Testis (tissue), 2 donors: ENCODE results near the gene ENTREP3.

Experiments used
- POLR2A ChIP-seq: fragments of 450-650 bp; IDR thresholded peaks from one replicate; pipeline ENCODE4 v1.6.1; 2017; ENCODE audit warnings: antibody characterized with exemption, mild to moderate bottlenecking, moderate library complexity
- TF ChIP-seq, protein P1 (sequence below), 3 experiments: fragments of 450-650 bp in 2 of 3; fragments of 200-600 bp in 1 of 3; sonication (generic) in 1 of 3; IDR thresholded peaks; one replicate each; pipeline ENCODE4 v1.5.1; 2016 to 2019; ENCODE audit warnings: antibody characterized with exemption in 3 of 3, mild to moderate bottlenecking in 2 of 3, moderate library complexity in 1 of 3

- TF ChIP-seq, protein P1, sequence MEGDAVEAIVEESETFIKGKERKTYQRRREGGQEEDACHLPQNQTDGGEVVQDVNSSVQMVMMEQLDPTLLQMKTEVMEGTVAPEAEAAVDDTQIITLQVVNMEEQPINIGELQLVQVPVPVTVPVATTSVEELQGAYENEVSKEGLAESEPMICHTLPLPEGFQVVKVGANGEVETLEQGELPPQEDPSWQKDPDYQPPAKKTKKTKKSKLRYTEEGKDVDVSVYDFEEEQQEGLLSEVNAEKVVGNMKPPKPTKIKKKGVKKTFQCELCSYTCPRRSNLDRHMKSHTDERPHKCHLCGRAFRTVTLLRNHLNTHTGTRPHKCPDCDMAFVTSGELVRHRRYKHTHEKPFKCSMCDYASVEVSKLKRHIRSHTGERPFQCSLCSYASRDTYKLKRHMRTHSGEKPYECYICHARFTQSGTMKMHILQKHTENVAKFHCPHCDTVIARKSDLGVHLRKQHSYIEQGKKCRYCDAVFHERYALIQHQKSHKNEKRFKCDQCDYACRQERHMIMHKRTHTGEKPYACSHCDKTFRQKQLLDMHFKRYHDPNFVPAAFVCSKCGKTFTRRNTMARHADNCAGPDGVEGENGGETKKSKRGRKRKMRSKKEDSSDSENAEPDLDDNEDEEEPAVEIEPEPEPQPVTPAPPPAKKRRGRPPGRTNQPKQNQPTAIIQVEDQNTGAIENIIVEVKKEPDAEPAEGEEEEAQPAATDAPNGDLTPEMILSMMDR (IDR thresholded peaks at IDR 0.05): no peak
- no peak for TF ChIP-seq POLR2A
Observed at GRCh38 chr1:155300553-155301329, 45.5 kb upstream of the ENTREP3 start.
